Measurements from ENCODE around the gene CCDC78. TPM values are rescaled to one million over a fixed set of nuclear protein-coding genes. Genes with fewer than 3 reads are reported as not detected.

CCDC78 gene
- total and polyA plus RNA-seq, 2 of the 13 experiments (the other 11 are each of a cell fraction or from before 2014, with no cell fraction given): 0.53 to 1.5 TPM

GRCh38 chr16:695355-696089 lies 30.7 kb downstream of the CCDC78 start (continued):
- TF ChIP-seq SP140L (CRISPR knock-in tag; IDR thresholded peaks at IDR 0.05; ENCODE audit: borderline replicate concordance) (no peak), MIER2 (CRISPR knock-in tag; IDR thresholded peaks at IDR 0.05) (0 out of 2 replicates have a peak, but pooled peaks have one; percentile 49), SMC3 (IDR thresholded peaks at IDR 0.05; ENCODE audit: low read length) (no peak), MAFK (conservative IDR thresholded peaks at IDR 0.05 in 1 of 2, IDR thresholded peaks at IDR 0.05 in 1 of 2; ENCODE audit: low read length in 2 of 2) (no peak), SCMH1 (CRISPR knock-in tag; IDR thresholded peaks at IDR 0.05; ENCODE audit: borderline replicate concordance) (no peak), RFXAP (CRISPR knock-in tag; IDR thresholded peaks at IDR 0.05; ENCODE audit: borderline replicate concordance) (no peak), NR2F6 (IDR thresholded peaks at IDR 0.05) (no peak), NR2F6 (CRISPR knock-in tag; IDR thresholded peaks at IDR 0.05) (peak; percentile 36; the same call in 1 of the 2 replicates), ARNTL (CRISPR knock-in tag; IDR thresholded peaks at IDR 0.05) (0 out of 2 replicates have a peak, but pooled peaks have one; percentile 21), RBM22 (optimal IDR thresholded peaks at IDR 0.05; ENCODE audit: low read length) (no peak), SOX5 (CRISPR knock-in tag; IDR thresholded peaks at IDR 0.05; ENCODE audit: borderline replicate concordance) (peak; percentile 24; the same call in 1 of the 2 replicates), ZBTB8A (CRISPR knock-in tag; IDR thresholded peaks at IDR 0.05; ENCODE audit: borderline replicate concordance, low read depth) (no peak), TOPORS (CRISPR knock-in tag; IDR thresholded peaks at IDR 0.05) (no peak), SOX13 (IDR thresholded peaks at IDR 0.05) (no peak), SOX13 (CRISPR knock-in tag; conservative IDR thresholded peaks at IDR 0.05 in 1 of 2, IDR thresholded peaks at IDR 0.05 in 1 of 2) (no peak), MZF1 (CRISPR knock-in tag; IDR thresholded peaks at IDR 0.05; ENCODE audit: borderline replicate concordance) (no peak)
- TF ChIP-seq, protein P1, sequence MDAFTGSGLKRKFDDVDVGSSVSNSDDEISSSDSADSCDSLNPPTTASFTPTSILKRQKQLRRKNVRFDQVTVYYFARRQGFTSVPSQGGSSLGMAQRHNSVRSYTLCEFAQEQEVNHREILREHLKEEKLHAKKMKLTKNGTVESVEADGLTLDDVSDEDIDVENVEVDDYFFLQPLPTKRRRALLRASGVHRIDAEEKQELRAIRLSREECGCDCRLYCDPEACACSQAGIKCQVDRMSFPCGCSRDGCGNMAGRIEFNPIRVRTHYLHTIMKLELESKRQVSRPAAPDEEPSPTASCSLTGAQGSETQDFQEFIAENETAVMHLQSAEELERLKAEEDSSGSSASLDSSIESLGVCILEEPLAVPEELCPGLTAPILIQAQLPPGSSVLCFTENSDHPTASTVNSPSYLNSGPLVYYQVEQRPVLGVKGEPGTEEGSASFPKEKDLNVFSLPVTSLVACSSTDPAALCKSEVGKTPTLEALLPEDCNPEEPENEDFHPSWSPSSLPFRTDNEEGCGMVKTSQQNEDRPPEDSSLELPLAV (CRISPR knock-in tag; conservative IDR thresholded peaks at IDR 0.05; ENCODE audit: low read depth): 0 out of 2 replicates have a peak, but pooled peaks have one; percentile 44
- TF ChIP-seq, protein P2, sequence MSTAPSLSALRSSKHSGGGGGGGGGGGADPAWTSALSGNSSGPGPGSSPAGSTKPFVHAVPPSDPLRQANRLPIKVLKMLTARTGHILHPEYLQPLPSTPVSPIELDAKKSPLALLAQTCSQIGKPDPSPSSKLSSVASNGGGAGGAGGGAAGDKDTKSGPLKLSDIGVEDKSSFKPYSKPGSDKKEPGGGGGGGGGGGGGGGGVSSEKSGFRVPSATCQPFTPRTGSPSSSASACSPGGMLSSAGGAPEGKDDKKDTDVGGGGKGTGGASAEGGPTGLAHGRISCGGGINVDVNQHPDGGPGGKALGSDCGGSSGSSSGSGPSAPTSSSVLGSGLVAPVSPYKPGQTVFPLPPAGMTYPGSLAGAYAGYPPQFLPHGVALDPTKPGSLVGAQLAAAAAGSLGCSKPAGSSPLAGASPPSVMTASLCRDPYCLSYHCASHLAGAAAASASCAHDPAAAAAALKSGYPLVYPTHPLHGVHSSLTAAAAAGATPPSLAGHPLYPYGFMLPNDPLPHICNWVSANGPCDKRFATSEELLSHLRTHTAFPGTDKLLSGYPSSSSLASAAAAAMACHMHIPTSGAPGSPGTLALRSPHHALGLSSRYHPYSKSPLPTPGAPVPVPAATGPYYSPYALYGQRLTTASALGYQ (CRISPR knock-in tag; IDR thresholded peaks at IDR 0.05): no peak
- TF ChIP-seq, protein P3, sequence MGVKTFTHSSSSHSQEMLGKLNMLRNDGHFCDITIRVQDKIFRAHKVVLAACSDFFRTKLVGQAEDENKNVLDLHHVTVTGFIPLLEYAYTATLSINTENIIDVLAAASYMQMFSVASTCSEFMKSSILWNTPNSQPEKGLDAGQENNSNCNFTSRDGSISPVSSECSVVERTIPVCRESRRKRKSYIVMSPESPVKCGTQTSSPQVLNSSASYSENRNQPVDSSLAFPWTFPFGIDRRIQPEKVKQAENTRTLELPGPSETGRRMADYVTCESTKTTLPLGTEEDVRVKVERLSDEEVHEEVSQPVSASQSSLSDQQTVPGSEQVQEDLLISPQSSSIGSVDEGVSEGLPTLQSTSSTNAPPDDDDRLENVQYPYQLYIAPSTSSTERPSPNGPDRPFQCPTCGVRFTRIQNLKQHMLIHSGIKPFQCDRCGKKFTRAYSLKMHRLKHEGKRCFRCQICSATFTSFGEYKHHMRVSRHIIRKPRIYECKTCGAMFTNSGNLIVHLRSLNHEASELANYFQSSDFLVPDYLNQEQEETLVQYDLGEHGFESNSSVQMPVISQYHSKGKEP (CRISPR knock-in tag; IDR thresholded peaks at IDR 0.05): no peak
- TF ChIP-seq, protein P4, sequence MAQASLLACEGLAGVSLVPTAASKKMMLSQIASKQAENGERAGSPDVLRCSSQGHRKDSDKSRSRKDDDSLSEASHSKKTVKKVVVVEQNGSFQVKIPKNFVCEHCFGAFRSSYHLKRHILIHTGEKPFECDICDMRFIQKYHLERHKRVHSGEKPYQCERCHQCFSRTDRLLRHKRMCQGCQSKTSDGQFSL (CRISPR knock-in tag; IDR thresholded peaks at IDR 0.05): no peak
- TF ChIP-seq, protein P5, sequence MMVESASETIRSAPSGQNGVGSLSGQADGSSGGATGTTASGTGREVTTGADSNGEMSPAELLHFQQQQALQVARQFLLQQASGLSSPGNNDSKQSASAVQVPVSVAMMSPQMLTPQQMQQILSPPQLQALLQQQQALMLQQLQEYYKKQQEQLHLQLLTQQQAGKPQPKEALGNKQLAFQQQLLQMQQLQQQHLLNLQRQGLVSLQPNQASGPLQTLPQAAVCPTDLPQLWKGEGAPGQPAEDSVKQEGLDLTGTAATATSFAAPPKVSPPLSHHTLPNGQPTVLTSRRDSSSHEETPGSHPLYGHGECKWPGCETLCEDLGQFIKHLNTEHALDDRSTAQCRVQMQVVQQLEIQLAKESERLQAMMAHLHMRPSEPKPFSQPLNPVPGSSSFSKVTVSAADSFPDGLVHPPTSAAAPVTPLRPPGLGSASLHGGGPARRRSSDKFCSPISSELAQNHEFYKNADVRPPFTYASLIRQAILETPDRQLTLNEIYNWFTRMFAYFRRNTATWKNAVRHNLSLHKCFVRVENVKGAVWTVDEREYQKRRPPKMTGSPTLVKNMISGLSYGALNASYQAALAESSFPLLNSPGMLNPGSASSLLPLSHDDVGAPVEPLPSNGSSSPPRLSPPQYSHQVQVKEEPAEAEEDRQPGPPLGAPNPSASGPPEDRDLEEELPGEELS (CRISPR knock-in tag; IDR thresholded peaks at IDR 0.05): no peak
